ENCODE measurements around the gene CORIN.
"Not testable (repeated sequence)": the region's sequence is repeated elsewhere in the genome, so short reads cannot be mapped to it uniquely, and the experiment has no call there.

The CORIN gene

GRCh38 chr4:47763279-47763678 lies 74.6 kb downstream of the CORIN start:
- no peak for DNase-seq

- DNase-seq: no peak
Measured at GRCh38 chr4:47762376-47763266, 75.2 kb downstream of the CORIN start.

GRCh38 chr4:47753316-47753715 lies 84.6 kb downstream of the CORIN start:
- DNase-seq: not testable (repeated sequence)

GRCh38 chr4:47752214-47752613 lies 85.7 kb downstream of the CORIN start:
- no peak for DNase-seq

GRCh38 chr4:47750788-47751187 lies 87.1 kb downstream of the CORIN start:
- DNase-seq: no peak

- DNase-seq: no peak
Measured at GRCh38 chr4:47749858-47750257, 88.0 kb downstream of the CORIN start.

- DNase-seq: no peak
Measured at GRCh38 chr4:47749060-47749459, 88.8 kb downstream of the CORIN start.

- DNase-seq: no peak
Measured at GRCh38 chr4:47747846-47748494, 89.9 kb downstream of the CORIN start.

- no peak for DNase-seq
Measured at GRCh38 chr4:47747211-47747610, 90.7 kb downstream of the CORIN start.

GRCh38 chr4:47746122-47746521 lies 91.7 kb downstream of the CORIN start:
- no peak for DNase-seq

- no peak for DNase-seq
Measured at GRCh38 chr4:47744843-47745382, 93.0 kb downstream of the CORIN start.

- peak; percentile 32 for DNase-seq
Measured at GRCh38 chr4:47744253-47744652, 93.6 kb downstream of the CORIN start.

- no peak for DNase-seq
Measured at GRCh38 chr4:47741200-47741599, 96.7 kb downstream of the CORIN start.

- no peak for DNase-seq
Measured at GRCh38 chr4:47737326-47737725, 100.5 kb downstream of the CORIN start.

GRCh38 chr4:47736555-47736954 lies 101.3 kb downstream of the CORIN start:
- no peak for DNase-seq

- DNase-seq: no peak
Measured at GRCh38 chr4:47736146-47736545, 101.7 kb downstream of the CORIN start.

GRCh38 chr4:47733302-47734175 lies 104.3 kb downstream of the CORIN start:
- DNase-seq: no peak

GRCh38 chr4:47731182-47731581 lies 106.7 kb downstream of the CORIN start:
- DNase-seq: no peak

- DNase-seq: no peak
Measured at GRCh38 chr4:47729131-47729680, 108.7 kb downstream of the CORIN start.

GRCh38 chr4:47721892-47722575 lies 115.8 kb downstream of the CORIN start:
- no peak for DNase-seq

- DNase-seq: no peak
Measured at GRCh38 chr4:47721485-47721884, 116.4 kb downstream of the CORIN start.

- DNase-seq: no peak
Measured at GRCh38 chr4:47720787-47721186, 117.1 kb downstream of the CORIN start.
